HEK293 (cell line): ENCODE measurements around the gene CPNE9.

Experiments used
- BCL11A ChIP-seq: fragments of 450-650 bp; formaldehyde crosslinking; IDR thresholded peaks from 2 replicates; pipeline ENCODE4 v1.5.1; 2016; ENCODE audit warnings: low read depth, missing biosample characterization, missing genetic modification characterization
- KLF16 ChIP-seq: fragments of 450-650 bp; formaldehyde crosslinking; IDR thresholded peaks from 2 replicates; pipeline ENCODE4 v1.5.1; 2017; ENCODE audit warnings: missing biosample characterization, missing genetic modification characterization
- PBX3 ChIP-seq: sonication (generic); formaldehyde crosslinking; IDR thresholded peaks from 2 replicates; pipeline ENCODE4 v1.8.1; 2022; ENCODE audit warnings: mild to moderate bottlenecking, moderate library complexity, missing genetic modification reagents
- ZBTB10 ChIP-seq: fragments of 450-650 bp; formaldehyde crosslinking; IDR thresholded peaks from 2 replicates; pipeline ENCODE4 v1.5.1; 2016; ENCODE audit warnings: missing biosample characterization, missing genetic modification characterization
- ZBTB17 ChIP-seq: fragments of 450-650 bp; formaldehyde crosslinking; IDR thresholded peaks from 2 replicates; pipeline ENCODE4 v1.5.1; 2016; ENCODE audit warnings: missing biosample characterization, missing genetic modification characterization
- ZIC2 ChIP-seq: fragments of 450-650 bp; formaldehyde crosslinking; IDR thresholded peaks from 2 replicates; pipeline ENCODE4 v1.5.1; 2016; ENCODE audit warnings: missing biosample characterization, missing genetic modification characterization
- ZNF175 ChIP-seq: fragments of 450-650 bp; formaldehyde crosslinking; IDR thresholded peaks from 2 replicates; pipeline ENCODE4 v1.5.1; 2016; ENCODE audit warnings: missing biosample characterization, missing genetic modification characterization
- ZNF785 ChIP-seq: fragments of 450-650 bp; formaldehyde crosslinking; IDR thresholded peaks from 2 replicates; pipeline ENCODE4 v1.5.1; 2016; ENCODE audit warnings: missing biosample characterization, missing genetic modification characterization
- ZNF837 ChIP-seq: fragments of 450-650 bp; formaldehyde crosslinking; IDR thresholded peaks from 2 replicates; pipeline ENCODE4 v1.5.1; 2016; ENCODE audit warnings: missing biosample characterization, missing genetic modification characterization
- ZSCAN30 ChIP-seq: fragments of 450-650 bp; IDR thresholded peaks from 2 replicates; pipeline ENCODE4 v1.5.1; 2018; ENCODE audit warnings: missing biosample characterization, mild to moderate bottlenecking, missing genetic modification characterization, moderate library complexity
- TF ChIP-seq, protein P1 (sequence below): fragments of 450-650 bp; formaldehyde crosslinking; IDR thresholded peaks from 2 replicates; pipeline ENCODE4 v1.5.1; 2016; ENCODE audit warnings: missing biosample characterization, missing genetic modification characterization
- TF ChIP-seq, protein P2 (sequence below): fragments of 450-650 bp; formaldehyde crosslinking; IDR thresholded peaks from 2 replicates; pipeline ENCODE4 v1.5.1; 2016; ENCODE audit warnings: missing biosample characterization, missing genetic modification characterization
- TF ChIP-seq, protein P3 (sequence below): fragments of 450-650 bp; formaldehyde crosslinking; IDR thresholded peaks from 2 replicates; pipeline ENCODE4 v1.5.1; 2016; ENCODE audit warnings: missing biosample characterization, missing genetic modification characterization

DNA sequence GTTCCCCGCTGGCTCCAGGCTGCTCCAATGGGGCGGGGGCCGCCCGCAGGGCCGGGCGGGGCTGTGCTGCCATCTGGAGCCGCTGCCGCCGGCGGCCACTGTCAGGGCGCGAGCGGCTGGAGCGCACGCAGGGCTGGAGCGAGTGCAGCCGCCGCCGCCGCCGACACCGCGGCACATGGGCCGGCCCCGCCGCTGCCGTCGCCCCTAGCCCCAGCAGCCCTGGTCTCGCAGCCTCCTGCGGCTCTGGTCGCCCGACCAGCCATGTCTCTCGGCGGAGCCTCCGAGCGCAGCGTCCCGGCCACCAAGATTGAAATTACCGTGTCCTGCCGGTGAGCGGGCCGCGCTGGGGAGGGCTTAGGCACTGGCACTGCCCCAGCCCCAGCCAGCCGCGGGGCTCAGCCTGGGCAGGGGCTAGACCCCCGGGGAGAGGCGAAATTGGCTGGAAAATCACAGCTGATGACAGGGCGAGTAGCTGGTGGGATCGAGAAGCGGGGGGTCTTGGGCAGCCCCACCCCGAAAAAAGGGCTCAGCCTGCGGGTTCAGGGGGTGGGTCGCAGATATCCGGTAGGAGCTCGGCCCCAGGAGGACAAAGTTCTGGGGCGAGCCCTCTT is at the start of gene CPNE9:
- TF ChIP-seq, protein P1, sequence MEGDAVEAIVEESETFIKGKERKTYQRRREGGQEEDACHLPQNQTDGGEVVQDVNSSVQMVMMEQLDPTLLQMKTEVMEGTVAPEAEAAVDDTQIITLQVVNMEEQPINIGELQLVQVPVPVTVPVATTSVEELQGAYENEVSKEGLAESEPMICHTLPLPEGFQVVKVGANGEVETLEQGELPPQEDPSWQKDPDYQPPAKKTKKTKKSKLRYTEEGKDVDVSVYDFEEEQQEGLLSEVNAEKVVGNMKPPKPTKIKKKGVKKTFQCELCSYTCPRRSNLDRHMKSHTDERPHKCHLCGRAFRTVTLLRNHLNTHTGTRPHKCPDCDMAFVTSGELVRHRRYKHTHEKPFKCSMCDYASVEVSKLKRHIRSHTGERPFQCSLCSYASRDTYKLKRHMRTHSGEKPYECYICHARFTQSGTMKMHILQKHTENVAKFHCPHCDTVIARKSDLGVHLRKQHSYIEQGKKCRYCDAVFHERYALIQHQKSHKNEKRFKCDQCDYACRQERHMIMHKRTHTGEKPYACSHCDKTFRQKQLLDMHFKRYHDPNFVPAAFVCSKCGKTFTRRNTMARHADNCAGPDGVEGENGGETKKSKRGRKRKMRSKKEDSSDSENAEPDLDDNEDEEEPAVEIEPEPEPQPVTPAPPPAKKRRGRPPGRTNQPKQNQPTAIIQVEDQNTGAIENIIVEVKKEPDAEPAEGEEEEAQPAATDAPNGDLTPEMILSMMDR (tag by site-specific recombination), result no peak
- no peak for TF ChIP-seq ZBTB17 (tag by site-specific recombination)
- TF ChIP-seq, protein P2, sequence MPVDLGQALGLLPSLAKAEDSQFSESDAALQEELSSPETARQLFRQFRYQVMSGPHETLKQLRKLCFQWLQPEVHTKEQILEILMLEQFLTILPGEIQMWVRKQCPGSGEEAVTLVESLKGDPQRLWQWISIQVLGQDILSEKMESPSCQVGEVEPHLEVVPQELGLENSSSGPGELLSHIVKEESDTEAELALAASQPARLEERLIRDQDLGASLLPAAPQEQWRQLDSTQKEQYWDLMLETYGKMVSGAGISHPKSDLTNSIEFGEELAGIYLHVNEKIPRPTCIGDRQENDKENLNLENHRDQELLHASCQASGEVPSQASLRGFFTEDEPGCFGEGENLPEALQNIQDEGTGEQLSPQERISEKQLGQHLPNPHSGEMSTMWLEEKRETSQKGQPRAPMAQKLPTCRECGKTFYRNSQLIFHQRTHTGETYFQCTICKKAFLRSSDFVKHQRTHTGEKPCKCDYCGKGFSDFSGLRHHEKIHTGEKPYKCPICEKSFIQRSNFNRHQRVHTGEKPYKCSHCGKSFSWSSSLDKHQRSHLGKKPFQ (tag by site-specific recombination), result no peak
- TF ChIP-seq KLF16 (tag by site-specific recombination), result no peak
- no peak for TF ChIP-seq ZBTB10 (tag by site-specific recombination)
- TF ChIP-seq BCL11A, result no peak
- no peak for TF ChIP-seq ZSCAN30
- no peak for TF ChIP-seq ZNF175
- TF ChIP-seq PBX3, result no peak
- no peak for TF ChIP-seq ZNF785
- TF ChIP-seq, protein P3, sequence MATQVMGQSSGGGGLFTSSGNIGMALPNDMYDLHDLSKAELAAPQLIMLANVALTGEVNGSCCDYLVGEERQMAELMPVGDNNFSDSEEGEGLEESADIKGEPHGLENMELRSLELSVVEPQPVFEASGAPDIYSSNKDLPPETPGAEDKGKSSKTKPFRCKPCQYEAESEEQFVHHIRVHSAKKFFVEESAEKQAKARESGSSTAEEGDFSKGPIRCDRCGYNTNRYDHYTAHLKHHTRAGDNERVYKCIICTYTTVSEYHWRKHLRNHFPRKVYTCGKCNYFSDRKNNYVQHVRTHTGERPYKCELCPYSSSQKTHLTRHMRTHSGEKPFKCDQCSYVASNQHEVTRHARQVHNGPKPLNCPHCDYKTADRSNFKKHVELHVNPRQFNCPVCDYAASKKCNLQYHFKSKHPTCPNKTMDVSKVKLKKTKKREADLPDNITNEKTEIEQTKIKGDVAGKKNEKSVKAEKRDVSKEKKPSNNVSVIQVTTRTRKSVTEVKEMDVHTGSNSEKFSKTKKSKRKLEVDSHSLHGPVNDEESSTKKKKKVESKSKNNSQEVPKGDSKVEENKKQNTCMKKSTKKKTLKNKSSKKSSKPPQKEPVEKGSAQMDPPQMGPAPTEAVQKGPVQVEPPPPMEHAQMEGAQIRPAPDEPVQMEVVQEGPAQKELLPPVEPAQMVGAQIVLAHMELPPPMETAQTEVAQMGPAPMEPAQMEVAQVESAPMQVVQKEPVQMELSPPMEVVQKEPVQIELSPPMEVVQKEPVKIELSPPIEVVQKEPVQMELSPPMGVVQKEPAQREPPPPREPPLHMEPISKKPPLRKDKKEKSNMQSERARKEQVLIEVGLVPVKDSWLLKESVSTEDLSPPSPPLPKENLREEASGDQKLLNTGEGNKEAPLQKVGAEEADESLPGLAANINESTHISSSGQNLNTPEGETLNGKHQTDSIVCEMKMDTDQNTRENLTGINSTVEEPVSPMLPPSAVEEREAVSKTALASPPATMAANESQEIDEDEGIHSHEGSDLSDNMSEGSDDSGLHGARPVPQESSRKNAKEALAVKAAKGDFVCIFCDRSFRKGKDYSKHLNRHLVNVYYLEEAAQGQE (tag by site-specific recombination), result no peak
- no peak for TF ChIP-seq ZNF837 (tag by site-specific recombination)
- TF ChIP-seq ZIC2 (tag by site-specific recombination), result no peak
